NT2/D1 (cell line): ENCODE results near the gene INTS11.

Experiments
- YY1 ChIP-seq: IDR thresholded peaks from 2 replicates; pipeline ENCODE4 v1.6.1; 2011; ENCODE audit not compliant: insufficient read length, insufficient read depth
- ZNF274 ChIP-seq: IDR thresholded peaks from 2 replicates; pipeline ENCODE4 v1.6.1; 2011; ENCODE audit warnings: mild to moderate bottlenecking, low read depth, low read length

DNA sequence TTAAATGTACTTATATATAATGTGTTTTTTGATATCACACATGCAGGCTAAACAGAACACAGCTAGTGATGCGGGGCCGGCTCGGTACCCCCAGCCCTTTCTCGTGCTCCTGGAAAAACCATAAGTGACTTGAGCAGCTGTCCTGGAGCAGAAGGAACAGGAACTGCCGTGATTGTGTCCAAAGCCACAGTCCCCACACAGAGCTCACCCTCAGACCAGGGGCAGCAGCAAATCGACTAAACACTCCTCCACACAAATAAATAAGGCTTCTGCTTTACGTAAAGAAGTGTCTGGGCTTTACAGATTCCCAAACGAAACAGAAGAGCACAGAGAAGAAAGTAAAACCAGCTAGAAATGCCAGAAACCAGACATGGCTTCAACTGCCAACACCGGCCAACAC lies 60.4 kb downstream of the INTS11 start:
- no peak for TF ChIP-seq ZNF274
- no peak for TF ChIP-seq YY1
